Erythroblast (primary cell): ENCODE results near the gene ARHGEF39.

Experiments used
- GATA1 ChIP-seq: IDR thresholded peaks from 2 replicates; pipeline ENCODE4 v1.6.1; 2011; ENCODE audit warnings: low read depth, mild to moderate bottlenecking, control low read depth, low read length, moderate library complexity
- POLR2A ChIP-seq: IDR thresholded peaks from 2 replicates; pipeline ENCODE4 v1.6.1; 2011; ENCODE audit warnings: mild to moderate bottlenecking, low read length

DNA sequence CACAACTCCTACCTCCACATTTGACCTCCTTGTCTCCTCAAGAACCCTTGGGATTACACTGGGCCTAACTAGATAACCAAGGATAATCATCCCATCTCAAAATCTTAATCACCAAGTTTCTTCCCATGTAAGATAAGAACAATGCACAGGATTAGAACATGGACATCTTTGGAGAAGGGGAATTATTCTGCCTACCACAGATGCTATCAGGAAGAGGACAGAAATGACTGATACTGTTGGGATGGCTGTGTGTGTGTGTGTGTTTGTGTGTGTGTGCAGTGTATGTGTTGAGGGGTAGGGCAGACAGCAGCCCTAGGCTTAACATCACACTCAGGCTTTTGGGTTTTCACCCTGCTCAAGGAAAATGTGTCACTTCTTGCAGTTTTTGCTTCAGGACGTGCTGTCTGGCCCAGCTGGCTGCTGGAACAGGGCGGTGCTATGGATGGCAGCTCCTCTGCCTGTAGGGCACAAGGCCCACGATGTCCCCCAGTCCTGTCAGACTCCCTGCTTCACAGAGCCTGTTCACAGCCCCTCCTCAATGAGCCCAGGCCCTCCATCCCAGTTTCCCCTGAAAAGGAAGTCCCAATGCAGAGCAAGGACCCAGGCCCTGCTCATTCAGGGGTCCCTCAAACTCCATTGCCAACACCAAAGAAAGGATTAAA is 16.5 kb upstream of the ARHGEF39 start:
- TF ChIP-seq POLR2A (no peak), GATA1 (no peak)
